Measurements from ENCODE around the gene SORCS2.

Gene SORCS2

GRCh38 chr4:7302781-7303404 is 110.6 kb downstream of the SORCS2 start:
- TF ChIP-seq POLR2AphosphoS5 (IDR thresholded peaks at IDR 0.05; ENCODE audit: low read depth, low read length): no peak
- no peak for TF ChIP-seq SIN3A (IDR thresholded peaks at IDR 0.05; ENCODE audit: borderline replicate concordance, insufficient read depth, low read length)

GRCh38 chr4:7303561-7303960 is 111.2 kb downstream of the SORCS2 start:
- TF ChIP-seq TAF1 (IDR thresholded peaks at IDR 0.05; ENCODE audit: borderline replicate concordance, insufficient read depth, low read length): no peak
- no peak for TF ChIP-seq SIN3A (IDR thresholded peaks at IDR 0.05; ENCODE audit: borderline replicate concordance, insufficient read depth, low read length)
- TF ChIP-seq POLR2AphosphoS5 (IDR thresholded peaks at IDR 0.05; ENCODE audit: low read depth, low read length): no peak
- TF ChIP-seq FOXP2 (optimal IDR thresholded peaks at IDR 0.05; ENCODE audit: borderline replicate concordance, extremely low read depth, extremely low read length, insufficient read depth): no peak
- no peak for TF ChIP-seq REST (IDR thresholded peaks at IDR 0.05; ENCODE audit: insufficient read depth in 1 of 2, low read depth in 2 of 2, low read length in 2 of 2)

- no peak for TF ChIP-seq REST (IDR thresholded peaks at IDR 0.05; ENCODE audit: insufficient read depth in 1 of 2, low read depth in 2 of 2, low read length in 2 of 2)
- no peak for TF ChIP-seq POLR2AphosphoS5 (IDR thresholded peaks at IDR 0.05; ENCODE audit: low read depth, low read length)
- no peak for TF ChIP-seq SIN3A (IDR thresholded peaks at IDR 0.05; ENCODE audit: borderline replicate concordance, insufficient read depth, low read length)
- no peak for TF ChIP-seq TAF1 (IDR thresholded peaks at IDR 0.05; ENCODE audit: borderline replicate concordance, insufficient read depth, low read length)
- no peak for TF ChIP-seq FOXP2 (optimal IDR thresholded peaks at IDR 0.05; ENCODE audit: borderline replicate concordance, extremely low read depth, extremely low read length, insufficient read depth)
Measured at GRCh38 chr4:7304436-7304835, 112.1 kb downstream of the SORCS2 start.

DNA sequence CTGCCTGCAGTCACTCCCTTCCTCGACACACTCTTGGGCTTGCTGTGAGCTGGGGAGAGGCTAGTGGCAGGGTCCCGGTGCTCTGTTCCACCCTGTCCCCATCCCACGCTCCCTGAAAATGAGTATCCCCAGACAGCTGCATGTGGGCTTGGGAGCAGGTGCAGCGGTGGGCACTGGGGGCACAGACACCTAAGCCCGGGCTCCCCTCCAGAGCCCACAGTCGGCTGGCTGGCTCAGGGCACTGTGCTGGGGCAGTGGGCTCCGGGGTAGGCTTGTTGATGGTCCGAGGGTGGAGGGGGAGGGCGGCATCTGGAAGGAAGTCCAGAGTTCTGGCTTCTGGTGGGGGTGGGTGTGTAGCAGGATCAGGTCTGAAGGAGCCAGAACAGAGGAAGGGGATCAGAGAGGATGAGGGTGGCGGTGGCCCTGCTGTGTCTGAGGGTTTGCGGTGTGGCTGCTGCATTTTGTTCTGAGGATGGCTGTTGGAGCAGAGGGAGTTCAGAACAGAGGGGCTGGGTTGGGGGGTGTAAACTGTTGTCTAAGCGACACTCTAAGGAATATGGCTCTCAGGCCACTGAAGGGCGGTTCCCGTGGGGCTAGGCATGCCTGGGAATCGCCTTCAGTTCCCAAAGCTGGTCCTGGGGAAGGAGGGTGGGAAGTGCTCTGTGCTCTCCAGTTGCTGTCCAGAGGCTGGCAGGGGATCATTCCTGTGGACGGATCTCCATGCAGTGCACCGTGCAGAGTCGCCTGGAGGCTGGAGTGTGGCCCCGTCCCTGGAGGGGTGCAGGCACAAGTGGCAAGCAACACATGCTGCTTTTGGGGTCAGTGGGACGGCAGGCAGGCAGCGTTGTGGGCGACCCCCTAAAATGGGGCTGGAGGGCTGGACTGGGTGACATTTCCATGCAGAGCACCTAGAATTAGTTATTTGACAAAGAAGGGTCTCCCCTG is 114.0 kb downstream of the SORCS2 start:
- no peak for TF ChIP-seq REST (IDR thresholded peaks at IDR 0.05; ENCODE audit: insufficient read depth in 1 of 2, low read depth in 2 of 2, low read length in 2 of 2)
- TF ChIP-seq TAF1 (IDR thresholded peaks at IDR 0.05; ENCODE audit: borderline replicate concordance, insufficient read depth, low read length): no peak
- TF ChIP-seq POLR2AphosphoS5 (IDR thresholded peaks at IDR 0.05; ENCODE audit: low read depth, low read length): no peak
- no peak for TF ChIP-seq FOXP2 (optimal IDR thresholded peaks at IDR 0.05; ENCODE audit: borderline replicate concordance, extremely low read depth, extremely low read length, insufficient read depth)
- TF ChIP-seq SIN3A (IDR thresholded peaks at IDR 0.05; ENCODE audit: borderline replicate concordance, insufficient read depth, low read length): no peak

GRCh38 chr4:7306986-7307385 is 114.6 kb downstream of the SORCS2 start:
- TF ChIP-seq REST (IDR thresholded peaks at IDR 0.05; ENCODE audit: insufficient read depth in 1 of 2, low read depth in 2 of 2, low read length in 2 of 2) (no peak), FOXP2 (optimal IDR thresholded peaks at IDR 0.05; ENCODE audit: borderline replicate concordance, extremely low read depth, extremely low read length, insufficient read depth) (no peak), TAF1 (IDR thresholded peaks at IDR 0.05; ENCODE audit: borderline replicate concordance, insufficient read depth, low read length) (no peak), POLR2AphosphoS5 (IDR thresholded peaks at IDR 0.05; ENCODE audit: low read depth, low read length) (no peak), SIN3A (IDR thresholded peaks at IDR 0.05; ENCODE audit: borderline replicate concordance, insufficient read depth, low read length) (no peak)

Data from PFSK-1 (cell line).